NCI-H2171 (cell line): Measurements from ENCODE around the gene NT5DC4.

Experiments used
- DNase-seq: peaks from one replicate; lab custom pipeline; 2025; lab: John Stamatoyannopoulos, UW

Gene NT5DC4

DNA sequence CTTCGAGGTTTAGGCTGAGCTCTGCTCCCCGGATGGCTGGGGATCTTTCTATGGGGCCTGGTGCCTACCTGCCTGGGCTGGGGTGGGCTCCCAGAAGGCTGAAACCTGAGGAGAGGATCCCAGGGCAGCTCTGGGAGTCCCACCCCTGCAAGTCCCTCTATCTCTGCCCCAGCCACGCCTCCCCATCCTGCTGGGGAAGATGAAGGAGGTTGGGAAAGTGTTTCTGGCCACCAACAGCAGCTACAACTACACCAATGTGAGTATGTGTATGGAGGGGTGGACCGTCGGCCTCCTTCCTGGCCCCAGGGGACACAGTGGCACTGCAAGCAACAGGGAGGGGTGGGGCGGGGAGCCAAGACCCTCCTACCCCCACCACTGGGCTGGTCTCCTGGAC lies 2.7 kb downstream of the NT5DC4 start:
- DNase-seq: no peak

DNA sequence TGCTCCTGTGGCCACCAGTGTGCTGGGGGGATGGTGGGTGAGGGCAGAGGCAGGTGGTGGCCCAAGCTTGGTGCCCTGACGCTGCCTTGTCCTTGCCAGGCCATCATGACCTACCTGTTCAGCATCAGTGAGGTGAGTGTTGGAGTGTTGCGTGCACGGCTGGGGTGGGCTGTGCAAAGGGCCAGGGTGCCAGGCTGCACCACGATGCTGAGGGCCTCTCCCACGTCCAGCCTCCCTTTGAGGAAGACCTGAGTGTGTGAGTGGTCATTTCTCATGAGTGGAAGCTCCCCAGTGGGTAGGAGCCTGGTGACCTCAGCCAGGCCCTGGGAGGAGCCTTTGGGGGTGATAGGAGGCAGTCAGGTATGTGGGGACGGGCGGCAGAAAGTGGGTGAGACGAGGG lies 3.2 kb downstream of the NT5DC4 start:
- no peak for DNase-seq

- no peak for DNase-seq
These were observed 4.0 kb downstream of the NT5DC4 start for GRCh38 chr2:112724591-112725525.

- no peak for DNase-seq
These were observed 5.0 kb downstream of the NT5DC4 start for GRCh38 chr2:112725545-112726457.

- peak; percentile 72 for DNase-seq
These were observed 5.8 kb downstream of the NT5DC4 start for GRCh38 chr2:112726487-112727190.

- no peak for DNase-seq
These were observed 6.6 kb downstream of the NT5DC4 start for GRCh38 chr2:112727276-112728028.

DNA sequence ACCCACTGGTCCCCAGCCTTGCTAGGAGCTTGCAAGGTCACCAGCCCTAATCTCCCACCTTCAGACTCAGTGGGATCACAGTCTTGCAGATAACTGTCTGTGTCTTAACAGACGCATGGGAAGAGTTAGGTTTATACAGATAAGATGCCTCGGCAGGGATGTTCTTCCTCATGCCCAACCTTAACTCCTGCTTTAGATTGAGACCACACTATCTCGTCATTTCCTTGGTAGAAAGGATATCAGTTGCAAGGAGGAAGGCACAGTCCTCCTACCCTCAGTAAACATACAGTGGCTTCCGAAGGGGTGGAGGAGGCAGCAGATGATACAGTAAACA lies 7.2 kb downstream of the NT5DC4 start:
- no peak for DNase-seq

DNA sequence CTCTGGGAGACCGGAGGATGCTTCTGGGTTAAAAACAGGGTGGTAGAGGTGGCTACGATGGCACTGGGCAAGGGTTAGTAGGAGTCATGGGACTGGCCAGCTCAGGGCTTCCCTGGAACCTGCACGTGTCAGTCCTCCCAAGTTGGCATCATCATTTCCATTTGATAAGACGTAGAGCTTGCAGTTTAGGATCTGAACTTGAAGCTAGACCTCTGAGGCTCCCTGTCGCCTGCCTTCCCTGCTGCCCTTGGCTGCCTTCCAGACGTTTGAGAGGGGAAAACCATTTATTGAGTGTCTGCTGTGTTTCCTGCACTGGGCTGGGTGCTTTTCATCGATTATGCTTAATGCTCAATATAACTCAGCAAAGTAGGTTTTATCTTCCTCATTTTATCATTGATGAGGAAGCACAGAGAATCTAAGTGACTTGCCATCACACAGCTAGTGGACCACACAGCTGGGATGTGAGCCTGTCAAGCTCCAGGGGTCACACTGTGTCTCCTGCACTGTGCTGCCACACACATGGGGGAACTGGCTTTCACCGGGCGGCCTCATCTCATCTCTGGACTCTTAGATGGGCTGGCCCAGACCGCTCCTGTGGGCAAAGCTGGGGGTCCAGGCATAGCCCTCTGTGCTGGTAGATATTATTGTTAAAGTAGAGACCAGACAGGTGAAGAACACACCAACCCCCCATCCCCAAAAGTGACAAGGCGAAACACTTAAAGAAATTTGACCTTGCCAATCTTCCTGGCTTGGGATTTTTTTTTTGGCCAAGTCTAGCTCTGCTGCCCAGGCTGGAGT lies 7.8 kb downstream of the NT5DC4 start:
- DNase-seq: peak; percentile 14

GRCh38 chr2:112730216-112730615 lies 9.4 kb downstream of the NT5DC4 start:
- no peak for DNase-seq

DNA sequence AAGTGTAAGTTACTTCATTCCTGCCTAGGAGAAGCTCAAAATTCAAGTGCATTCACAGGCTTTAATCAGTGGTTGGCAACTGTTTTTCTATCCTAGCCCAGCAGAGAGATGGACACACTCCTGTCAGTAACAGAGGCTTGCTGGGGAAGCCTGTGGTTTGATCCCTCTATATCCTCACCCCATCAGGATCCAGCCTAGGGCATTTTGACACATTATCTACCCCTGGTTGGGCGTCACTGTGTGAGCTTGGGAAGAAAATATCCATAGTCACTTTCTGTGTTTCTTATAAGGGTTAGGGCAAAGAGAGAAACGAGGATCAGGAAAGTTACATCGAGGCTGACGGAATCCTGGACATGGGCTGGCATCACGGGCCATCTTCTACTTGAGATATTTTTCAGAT lies 10.0 kb downstream of the NT5DC4 start:
- DNase-seq: no peak

GRCh38 chr2:112731479-112731878 lies 10.7 kb downstream of the NT5DC4 start:
- no peak for DNase-seq

DNA sequence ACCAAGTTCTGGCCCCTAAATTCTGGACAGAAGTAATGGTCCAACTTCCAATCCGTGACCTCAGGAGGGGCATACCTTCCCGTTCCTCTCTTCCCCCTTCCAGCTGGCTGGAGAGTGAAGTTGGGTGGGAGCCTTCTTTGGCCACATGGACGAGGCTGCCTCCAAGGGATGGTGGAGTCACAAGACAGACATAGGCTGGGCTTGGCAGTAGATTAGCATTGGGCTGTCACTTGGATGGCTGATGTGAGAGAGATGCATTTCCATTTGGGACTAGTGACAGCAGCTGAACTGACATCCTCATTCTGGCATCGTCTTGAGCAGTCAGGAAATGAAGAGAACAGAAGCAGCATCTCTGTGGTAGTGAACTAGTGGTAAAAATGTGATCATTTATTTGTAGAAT lies 12.6 kb downstream of the NT5DC4 start:
- no peak for DNase-seq

DNA sequence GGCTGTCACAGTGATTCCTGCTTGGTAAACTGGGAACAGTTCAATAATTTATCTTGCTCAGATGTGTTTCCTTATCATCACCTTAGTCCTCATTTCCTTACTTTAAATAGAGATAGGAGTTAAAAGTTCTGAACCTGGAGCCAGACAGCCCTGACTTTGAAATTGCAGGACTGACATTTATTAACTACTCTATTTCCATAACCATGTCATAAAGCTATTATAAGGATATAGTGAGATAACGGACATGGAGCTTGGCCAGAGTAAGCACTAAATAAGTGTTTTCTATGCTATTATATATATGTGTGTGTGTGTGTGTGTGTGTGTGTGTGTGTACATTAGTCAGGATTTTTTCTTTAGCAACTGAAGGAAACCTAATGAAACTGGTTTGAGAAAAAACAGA lies 13.1 kb downstream of the NT5DC4 start:
- DNase-seq: no peak

- DNase-seq: no peak
These were observed 16.9 kb downstream of the NT5DC4 start for GRCh38 chr2:112737542-112738232.

- no peak for DNase-seq
These were observed 19.7 kb downstream of the NT5DC4 start for GRCh38 chr2:112740527-112740926.

- peak; percentile 7 for DNase-seq
These were observed 29.1 kb downstream of the NT5DC4 start for GRCh38 chr2:112749755-112750559.

DNA sequence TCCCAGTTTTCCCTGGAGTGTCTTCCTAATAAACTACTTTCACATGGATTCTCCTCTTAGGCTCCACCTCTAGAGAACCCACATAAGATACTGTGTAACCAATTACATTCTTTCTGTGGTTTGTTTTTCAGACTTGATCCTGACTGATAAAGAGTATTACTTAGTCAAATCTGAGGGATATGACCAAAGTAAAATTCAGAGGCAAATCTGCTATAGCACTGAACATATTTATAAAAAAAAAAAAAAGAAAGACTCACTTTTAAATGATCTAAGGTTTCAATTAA lies 29.7 kb downstream of the NT5DC4 start:
- DNase-seq: no peak

GRCh38 chr2:112751451-112752197 lies 30.8 kb downstream of the NT5DC4 start:
- DNase-seq: no peak

- DNase-seq: no peak
These were observed 31.8 kb downstream of the NT5DC4 start for GRCh38 chr2:112752667-112753066.
